H1 (cell line): ENCODE results near the gene RUBCN. TPM values are rescaled to one million over a fixed set of nuclear protein-coding genes. Genes with fewer than 3 reads are reported as not detected.
A peak's percentile ranks its signal among the peaks of the same experiment; 100 is the strongest.

Source experiments
- CTCF ChIA-PET: fragments of 300-600 bp; sonication (Branson Sonifier 250); formaldehyde crosslinking; loops from one replicate; lab custom pipeline; 2021; ENCODE audit not compliant: partially characterized antibody; lab: Charles Lee
- POLR2A ChIA-PET: fragments of 300-600 bp; sonication (Branson Sonifier 250); formaldehyde crosslinking; loops from one replicate; lab custom pipeline; 2021; ENCODE audit warnings: inconsistent platforms; ENCODE audit not compliant: partially characterized antibody; lab: Charles Lee
- DNase-seq, 2 experiments: peaks; one replicate each; pipeline versions ENCODE4 v3.0.0 to v3.0.0-alpha.2; 2010 to 2022; ENCODE audit warnings: low spot score in 2 of 2, low read depth in 1 of 2, mixed read lengths in 1 of 2
- FAIRE-seq: peaks from 2 replicates; lab custom pipeline; 2011; peaks lifted over from hg19 to GRCh38; lab: Jason Lieb, UNC
- H2AFZ ChIP-seq: 2 replicates; pipeline ENCODE4 v1.8.1; 2012; ENCODE audit warnings: low read length, inconsistent platforms
- H2AK5ac ChIP-seq: 2 replicates; pipeline ENCODE4 v1.6.1; 2013; ENCODE audit warnings: low read depth, low read length
- H2BK120ac ChIP-seq: replicated peaks from 2 replicates; pipeline ENCODE3; 2013; ENCODE audit warnings: low read depth, low read length, inconsistent platforms
- H2BK12ac ChIP-seq: 2 replicates; pipeline ENCODE4 v1.6.1; 2013; ENCODE audit warnings: low read depth, low read length
- H2BK15ac ChIP-seq: 2 replicates; pipeline ENCODE4 v1.6.1; 2013; ENCODE audit warnings: low read length
- H2BK20ac ChIP-seq: 2 replicates; pipeline ENCODE4 v1.6.1; 2013; ENCODE audit warnings: low read length
- H2BK5ac ChIP-seq: 2 replicates; pipeline ENCODE4 v1.6.1; 2013; ENCODE audit warnings: low read depth, low read length
- H3K14ac ChIP-seq: 2 replicates; pipeline ENCODE4 v1.6.1; 2013; ENCODE audit warnings: inconsistent platforms; ENCODE audit not compliant: insufficient read length
- H3K18ac ChIP-seq: 2 replicates; pipeline ENCODE4 v1.6.1; 2013; ENCODE audit warnings: low read length; ENCODE audit errors: extremely low read depth
- H3K23ac ChIP-seq: 2 replicates; pipeline ENCODE4 v1.6.1; 2013; ENCODE audit warnings: inconsistent platforms; ENCODE audit not compliant: insufficient read length
- H3K23me2 ChIP-seq: 2 replicates; pipeline ENCODE4 v1.6.1; 2013; ENCODE audit warnings: low read depth, low read length
- H3K27ac ChIP-seq: 2 replicates; pipeline ENCODE4 v1.6.1; 2011; ENCODE audit warnings: low read depth, low read length, inconsistent platforms
- H3K27me3 ChIP-seq, 4 experiments: replicated peaks in 1 of 4; 1 replicate in 1 of 4; 2 replicates in 3 of 4; pipeline versions ENCODE4 v1.6.1 to v1.8.1; 2011 to 2013; ENCODE audit warnings: low read length in 3 of 4, mild to moderate bottlenecking in 3 of 4, inconsistent platforms in 2 of 4, mixed read lengths in 2 of 4, moderate library complexity in 1 of 4; ENCODE audit not compliant: control insufficient read depth in 3 of 4, insufficient read depth in 3 of 4; ENCODE audit errors: extremely low read depth in 1 of 4
- H3K36me3 ChIP-seq, 4 experiments: 2 replicates each; pipeline versions ENCODE4 v1.6.1 to v1.8.1; 2011 to 2013; ENCODE audit warnings: mild to moderate bottlenecking in 4 of 4, low read length in 3 of 4, moderate library complexity in 2 of 4, control low read depth in 1 of 4, inconsistent platforms in 1 of 4; ENCODE audit not compliant: insufficient read depth in 4 of 4, control insufficient read depth in 2 of 4
- H3K4ac ChIP-seq: replicated peaks from 2 replicates; pipeline ENCODE3; 2013; ENCODE audit warnings: low read length, low read depth, mixed read lengths, inconsistent platforms; ENCODE audit not compliant: insufficient read length
- H3K4me1 ChIP-seq, 4 experiments: replicated peaks in 1 of 4; 1 replicate in 1 of 4; 2 replicates in 3 of 4; pipeline versions ENCODE4 v1.6.1 to v1.8.1; 2011 to 2013; ENCODE audit warnings: low read length in 3 of 4, inconsistent platforms in 2 of 4, mixed read lengths in 1 of 4; ENCODE audit not compliant: insufficient read depth in 4 of 4, control insufficient read depth in 3 of 4
- H3K4me2 ChIP-seq, 2 experiments: 2 replicates each; pipeline versions ENCODE4 v1.6.1 to v1.8.1; 2011 to 2013; ENCODE audit warnings: low read depth in 2 of 2, low read length in 2 of 2, control low read depth in 1 of 2, inconsistent platforms in 1 of 2, mild to moderate bottlenecking in 1 of 2; ENCODE audit not compliant: insufficient read depth in 1 of 2
- H3K4me3 ChIP-seq, 4 experiments: fragments of 200-600, 300-600 bp in 1 of 4; sonication (generic), shearing (Covaris generic), sonication (Bioruptor Twin) in 1 of 4; 2 replicates each; pipeline versions ENCODE4 v1.5.1 to v1.8.1; 2011 to 2016; ENCODE audit warnings: low read length in 4 of 4, low read depth in 3 of 4, control low read depth in 2 of 4, inconsistent platforms in 2 of 4, mild to moderate bottlenecking in 2 of 4, mixed read lengths in 1 of 4, moderate library complexity in 1 of 4; ENCODE audit not compliant: insufficient read depth in 2 of 4; ENCODE audit errors: extremely low read depth in 1 of 4
- H3K56ac ChIP-seq: replicated peaks from 2 replicates; pipeline ENCODE3; 2013; ENCODE audit warnings: low read depth, mild to moderate bottlenecking, mixed read lengths, low read length, inconsistent platforms; ENCODE audit not compliant: insufficient read length
- H3K79me1 ChIP-seq: 2 replicates; pipeline ENCODE4 v1.6.1; 2013; ENCODE audit warnings: low read depth, low read length, control low read depth
- H3K79me2 ChIP-seq, 2 experiments: 2 replicates each; pipeline versions ENCODE4 v1.6.1 to v1.8.1; 2012 to 2013; ENCODE audit warnings: low read length in 2 of 2, mild to moderate bottlenecking in 2 of 2, inconsistent platforms in 1 of 2; ENCODE audit not compliant: insufficient read depth in 2 of 2, control insufficient read depth in 1 of 2
- H3K9ac ChIP-seq, 4 experiments: replicated peaks in 1 of 4; 1 replicate in 1 of 4; 2 replicates in 3 of 4; pipeline versions ENCODE4 v1.6.1 to v1.8.1; 2011 to 2013; ENCODE audit warnings: low read depth in 3 of 4, low read length in 3 of 4, control low read depth in 2 of 4, mild to moderate bottlenecking in 2 of 4, moderate library complexity in 2 of 4, inconsistent platforms in 1 of 4; ENCODE audit errors: extremely low read depth in 1 of 4
- H3K9me3 ChIP-seq, 2 experiments: 2 replicates each; pipeline versions ENCODE4 v1.6.1 to v1.8.1; 2012 to 2013; ENCODE audit warnings: mild to moderate bottlenecking in 2 of 2, moderate library complexity in 2 of 2, control low read depth in 1 of 2, inconsistent platforms in 1 of 2, low read depth in 1 of 2, low read length in 1 of 2, mixed read lengths in 1 of 2; ENCODE audit not compliant: insufficient read depth in 2 of 2
- H4K20me1 ChIP-seq, 2 experiments: replicated peaks in 1 of 2; 2 replicates each; pipeline versions ENCODE3 to v1.8.1; 2011 to 2013; ENCODE audit warnings: inconsistent platforms in 2 of 2, low read length in 2 of 2, mild to moderate bottlenecking in 1 of 2; ENCODE audit not compliant: insufficient read depth in 2 of 2, control insufficient read depth in 1 of 2
- H4K5ac ChIP-seq: 2 replicates; pipeline ENCODE4 v1.6.1; 2013; ENCODE audit warnings: low read length, low read depth, mixed read lengths, inconsistent platforms; ENCODE audit not compliant: insufficient read length
- H4K8ac ChIP-seq: 2 replicates; pipeline ENCODE4 v1.8.0; 2013; ENCODE audit warnings: mild to moderate bottlenecking, moderate library complexity, low read length, inconsistent platforms; ENCODE audit not compliant: insufficient read depth; ENCODE audit errors: extremely low read depth
- H4K91ac ChIP-seq: replicated peaks from 2 replicates; pipeline ENCODE3; 2013; ENCODE audit warnings: low read length, mixed read lengths, inconsistent platforms; ENCODE audit not compliant: insufficient read length
- CBX8 ChIP-seq: fragments of 300-800, 300-1000 bp; sonication (generic); IDR thresholded peaks from 2 replicates; pipeline ENCODE4 v1.7.1; 2016; ENCODE audit warnings: low read depth, low read length, borderline replicate concordance
- CREB1 ChIP-seq: IDR thresholded peaks from 2 replicates; pipeline ENCODE4 v1.6.1; 2012; ENCODE audit warnings: inconsistent platforms
- KDM1A ChIP-seq: fragments of 200-600, 300-600 bp; sonication (generic); IDR thresholded peaks from 2 replicates; pipeline ENCODE4 v1.7.1; 2016; ENCODE audit warnings: mild to moderate bottlenecking, low read length, borderline replicate concordance
- SAP30 ChIP-seq: fragments of 300-600 bp; sonication (generic); IDR thresholded peaks from 2 replicates; pipeline ENCODE4 v1.7.1; 2012; ENCODE audit warnings: low read length, moderate library complexity, mild to moderate bottlenecking, inconsistent platforms; ENCODE audit not compliant: insufficient read depth, insufficient replicate concordance
- TAF1 ChIP-seq: IDR thresholded peaks from 2 replicates; pipeline ENCODE4 v1.6.1; 2011; ENCODE audit warnings: mild to moderate bottlenecking, low read depth, low read length
- WGBS, 2 experiments: shearing (Covaris generic) in 1 of 2; methylation state at CpG; one replicate each; pipeline versions ENCODE4 v1.1.6 to v1.1.7; 2013 to 2015; ENCODE audit warnings: low lambda C conversion rate in 2 of 2, mixed read lengths in 2 of 2, inconsistent platforms in 1 of 2, low coverage in 1 of 2, missing lambda C conversion rate in 1 of 2; ENCODE audit not compliant: insufficient replicate concordance in 2 of 2, insufficient coverage in 1 of 2, insufficient read length in 1 of 2; ENCODE audit errors: extremely low coverage in 1 of 2, missing lambda C conversion rate in 1 of 2; 5-methylcytosine and 5-hydroxymethylcytosine counted together
- polyA plus RNA-seq, 7 experiments: library from polyadenylated mRNA; depleted of rRNA in 3 of 7; stranded (reverse) in 5 of 7; unstranded in 2 of 7; fragments of >200 nt in 5 of 7; fragments of 200-250 nt in 2 of 7; gene quantifications; 1 replicate in 5 of 7; 2 replicates in 1 of 7; 4 replicates in 1 of 7; pipeline versions ENCODE4 v1.2.1 to v1.2.3, GENCODE V29; 2011 to 2013; ENCODE audit warnings: missing spikeins in 2 of 7, mixed read lengths in 2 of 7
- total RNA-seq: library from RNA; stranded (reverse); fragmentation: NEBNext Ultra II Directional; extraction: Animal tissue kit (Norgen Biotek cat#: 25700); gene quantifications from 2 replicates; pipeline ENCODE4 v1.2.1, GENCODE V29; 2021
- TF ChIP-seq, protein P1 (sequence below): IDR thresholded peaks from 2 replicates; pipeline ENCODE4 v1.6.1; 2012; ENCODE audit warnings: inconsistent platforms

Gene RUBCN
- total and polyA plus RNA-seq, 2 of the 8 experiments (the other 6 are each of a cell fraction or from before 2014, with no cell fraction given): 9.3 to 21.9 TPM

DNA sequence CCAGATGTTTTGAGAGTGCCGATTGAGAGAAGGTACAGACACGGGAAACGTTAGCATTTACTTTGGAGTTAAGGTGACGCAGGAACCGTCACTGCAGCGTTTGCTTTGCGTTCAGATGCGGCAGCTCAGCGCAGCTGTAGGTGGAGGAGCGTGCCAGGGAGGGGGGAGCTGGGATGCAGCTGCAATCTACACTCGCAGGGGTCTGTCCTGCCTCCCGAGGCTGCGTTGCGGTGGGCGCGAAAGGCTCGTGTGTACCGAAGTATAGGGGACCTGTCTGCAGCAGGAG is 12.6 kb upstream of the RUBCN start:
- Histone ChIP-seq H2AK5ac (no peak overlapping the region), H3K56ac (no peak overlapping the region), H3K23me2 (peaks cover 15% of the 10 kb centered on the region; the same call in 1 of the 2 replicates), H3K79me1 (no peaks in the 10 kb centered on the region), H3K23ac (no peak overlapping the region), H3K27me3 (peaks cover 0 to 25% (median 13%) of the 10 kb centered on the region in 4 experiments; a peak in 6 of 7 replicates), H3K9me3 (no peaks in the 10 kb centered on the region), H3K4me2 (peak overlapping the region; percentile 89 to 96), H4K8ac (peak overlapping the region; percentile 73; the same call in 1 of the 2 replicates), H2BK120ac (no peak overlapping the region), H2BK12ac (peak overlapping the region; percentile 52; the same call in 1 of the 2 replicates), H3K4me3 (peak overlapping the region; percentile 55 to 95 (median 78)), H3K4me1 (peaks cover 0 to 8% (median 3%) of the 10 kb centered on the region in 4 experiments; a peak in 6 of 7 replicates), H3K18ac (0 out of 2 replicates have a peak overlapping the region, but pooled peaks have one; percentile 32), H2BK15ac (peak overlapping the region; percentile 88; the same call in 1 of the 2 replicates), H3K4ac (peak overlapping the region; percentile 6), H4K91ac (no peak overlapping the region), H3K79me2 (peaks cover 0 to 10% of the 10 kb centered on the region in 2 experiments; a peak in 1 of 4 replicates), H3K9ac (no peak overlapping the region), H4K5ac (no peak overlapping the region), H3K14ac (no peak overlapping the region), H4K20me1 (peaks cover 0 to 3% of the 10 kb centered on the region in 2 experiments), H3K27ac (no peak overlapping the region), H2BK20ac (peak overlapping the region; percentile 1; the same call in 1 of the 2 replicates), H2AFZ (peak overlapping the region; percentile 98), H2BK5ac (no peak overlapping the region), H3K36me3 (no peaks in the 10 kb centered on the region)
- POLR2A ChIA-PET: interaction anchor here (0.8 to 1.2 kb wide), 3 partner anchors 10 to 42 kb away, joined by 3 to 4 read pairs (median 3); partner anchors contain the start of gene LRCH3
- CTCF ChIA-PET: interaction anchor here (0.7 to 2.0 kb wide), 6 partner anchors 9 to 68 kb away, joined by 3 to 5 read pairs (median 3); no protein-coding TSS in a partner anchor
- DNase-seq: no peak
- WGBS, 2 experiments: 2% methylated on average over 16 of the region's 18 CpGs; no CpG with 5 or more reads in 1 of the 2 experiments
- FAIRE-seq: no peak
- TF ChIP-seq KDM1A (no peak), SAP30 (no peak), CBX8 (no peak), CREB1 (peak; percentile 80), TAF1 (peak; percentile 17; the same call in 1 of the 2 replicates)
- TF ChIP-seq, protein P1, sequence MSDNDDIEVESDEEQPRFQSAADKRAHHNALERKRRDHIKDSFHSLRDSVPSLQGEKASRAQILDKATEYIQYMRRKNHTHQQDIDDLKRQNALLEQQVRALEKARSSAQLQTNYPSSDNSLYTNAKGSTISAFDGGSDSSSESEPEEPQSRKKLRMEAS: peak; percentile 46; the same call in 1 of the 2 replicates
